NT2/D1 (cell line): ENCODE measurements around the gene USP17L28.
"Not testable (repeated sequence)": the region's sequence is repeated elsewhere in the genome, so short reads cannot be mapped to it uniquely, and the experiment has no call there.

ENCODE experiments used
- DNase-seq: peaks from one replicate; pipeline ENCODE4 v3.0.0-alpha.2; 2011; ENCODE audit warnings: low read depth, low spot score
- H3K27me3 ChIP-seq: 2 replicates; pipeline ENCODE4 v1.6.0; 2011; ENCODE audit warnings: mild to moderate bottlenecking; ENCODE audit not compliant: insufficient read length, insufficient read depth
- H3K36me3 ChIP-seq: 2 replicates; pipeline ENCODE4 v1.6.1; 2011; ENCODE audit warnings: mild to moderate bottlenecking, low read length, mixed read lengths; ENCODE audit not compliant: insufficient read depth, insufficient read length
- H3K4me1 ChIP-seq: 2 replicates; pipeline ENCODE4 v1.5.1; 2011; ENCODE audit not compliant: insufficient read depth, insufficient read length
- H3K4me3 ChIP-seq: 2 replicates; pipeline ENCODE4 v1.5.1; 2011; ENCODE audit warnings: low read depth; ENCODE audit not compliant: insufficient read length
- H3K9ac ChIP-seq: 2 replicates; pipeline ENCODE4 v1.6.0; 2011; ENCODE audit warnings: low read depth; ENCODE audit not compliant: insufficient read length
- H3K9me3 ChIP-seq: 2 replicates; pipeline ENCODE4 v1.5.1; 2011; ENCODE audit warnings: mild to moderate bottlenecking, low read length; ENCODE audit not compliant: insufficient read depth

USP17L28 gene, protein sequence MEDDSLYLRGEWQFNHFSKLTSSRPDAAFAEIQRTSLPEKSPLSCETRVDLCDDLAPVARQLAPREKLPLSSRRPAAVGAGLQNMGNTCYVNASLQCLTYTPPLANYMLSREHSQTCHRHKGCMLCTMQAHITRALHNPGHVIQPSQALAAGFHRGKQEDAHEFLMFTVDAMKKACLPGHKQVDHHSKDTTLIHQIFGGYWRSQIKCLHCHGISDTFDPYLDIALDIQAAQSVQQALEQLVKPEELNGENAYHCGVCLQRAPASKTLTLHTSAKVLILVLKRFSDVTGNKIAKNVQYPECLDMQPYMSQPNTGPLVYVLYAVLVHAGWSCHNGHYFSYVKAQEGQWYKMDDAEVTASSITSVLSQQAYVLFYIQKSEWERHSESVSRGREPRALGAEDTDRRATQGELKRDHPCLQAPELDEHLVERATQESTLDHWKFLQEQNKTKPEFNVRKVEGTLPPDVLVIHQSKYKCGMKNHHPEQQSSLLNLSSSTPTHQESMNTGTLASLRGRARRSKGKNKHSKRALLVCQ

GRCh38 chr4:9348593-9348992, at the start of gene USP17L28:
Gene USP17L28 (plus strand): TSS chr4:9348893. CDS start chr4:9348893, 0 bp downstream.
- H3K4me3 ChIP-seq, H3K36me3 ChIP-seq, H3K27me3 ChIP-seq, DNase-seq, H3K9me3 ChIP-seq, H3K4me1 ChIP-seq, H3K9ac ChIP-seq: not testable (repeated sequence)

GRCh38 chr4:9324191-9324590, 24.5 kb upstream of the USP17L28 start:
- not testable (repeated sequence) for H3K27me3 ChIP-seq, H3K4me1 ChIP-seq, H3K36me3 ChIP-seq, DNase-seq, H3K4me3 ChIP-seq, H3K9me3 ChIP-seq, H3K9ac ChIP-seq

DNA sequence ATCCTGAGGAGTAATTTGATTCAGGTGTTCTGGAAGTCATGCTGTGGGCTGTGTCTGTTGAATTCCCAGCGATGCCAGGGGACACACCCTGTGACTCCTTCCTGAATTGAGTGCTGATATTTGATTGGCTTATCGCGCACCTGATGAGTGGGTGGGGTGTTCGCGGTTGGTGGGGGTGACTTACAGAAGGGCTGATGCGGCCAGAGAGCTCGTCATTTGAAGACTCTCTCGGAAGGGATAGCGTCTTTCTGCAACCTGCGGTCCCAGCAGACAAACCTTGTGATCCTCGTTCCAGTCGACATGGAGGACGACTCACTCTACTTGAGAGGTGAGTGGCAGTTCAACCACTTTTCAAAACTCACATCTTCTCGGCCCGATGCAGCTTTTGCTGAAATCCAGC, 23.8 kb upstream of the USP17L28 start, which contains the start of gene USP17L24:
Gene USP17L24, plus strand, starts transcription at position 301 of the 400 bp plus-strand sequence. Its CDS starts 0 bp downstream, at position 301.
- not testable (repeated sequence) for H3K9ac ChIP-seq, H3K4me3 ChIP-seq, H3K4me1 ChIP-seq, H3K27me3 ChIP-seq, DNase-seq, H3K36me3 ChIP-seq, H3K9me3 ChIP-seq

DNA sequence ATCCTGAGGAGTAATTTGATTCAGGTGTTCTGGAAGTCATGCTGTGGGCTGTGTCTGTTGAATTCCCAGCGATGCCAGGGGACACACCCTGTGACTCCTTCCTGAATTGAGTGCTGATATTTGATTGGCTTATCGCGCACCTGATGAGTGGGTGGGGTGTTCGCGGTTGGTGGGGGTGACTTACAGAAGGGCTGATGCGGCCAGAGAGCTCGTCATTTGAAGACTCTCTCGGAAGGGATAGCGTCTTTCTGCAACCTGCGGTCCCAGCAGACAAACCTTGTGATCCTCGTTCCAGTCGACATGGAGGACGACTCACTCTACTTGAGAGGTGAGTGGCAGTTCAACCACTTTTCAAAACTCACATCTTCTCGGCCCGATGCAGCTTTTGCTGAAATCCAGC, 19.1 kb upstream of the USP17L28 start, which contains the start of gene USP17L25:
Gene USP17L25, plus strand, starts transcription at position 301 of the 400 bp plus-strand sequence. Its CDS starts 0 bp downstream, at position 301.
- H3K4me1 ChIP-seq, DNase-seq: not testable (repeated sequence)

DNA sequence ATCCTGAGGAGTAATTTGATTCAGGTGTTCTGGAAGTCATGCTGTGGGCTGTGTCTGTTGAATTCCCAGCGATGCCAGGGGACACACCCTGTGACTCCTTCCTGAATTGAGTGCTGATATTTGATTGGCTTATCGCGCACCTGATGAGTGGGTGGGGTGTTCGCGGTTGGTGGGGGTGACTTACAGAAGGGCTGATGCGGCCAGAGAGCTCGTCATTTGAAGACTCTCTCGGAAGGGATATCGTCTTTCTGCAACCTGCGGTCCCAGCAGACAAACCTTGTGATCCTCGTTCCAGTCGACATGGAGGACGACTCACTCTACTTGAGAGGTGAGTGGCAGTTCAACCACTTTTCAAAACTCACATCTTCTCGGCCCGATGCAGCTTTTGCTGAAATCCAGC, 14.3 kb upstream of the USP17L28 start, which contains the start of gene USP17L26:
Gene USP17L26, plus strand, starts transcription at position 301 of the 400 bp plus-strand sequence. Its CDS starts 0 bp downstream, at position 301.
- not testable (repeated sequence) for H3K9me3 ChIP-seq, H3K4me3 ChIP-seq, H3K4me1 ChIP-seq, H3K36me3 ChIP-seq, H3K9ac ChIP-seq, H3K27me3 ChIP-seq, DNase-seq

More for the DNA sequence above, 19.1 kb upstream of the USP17L28 start, which contains the start of gene USP17L25:
- not testable (repeated sequence) for H3K4me3 ChIP-seq, H3K9me3 ChIP-seq, H3K27me3 ChIP-seq, H3K36me3 ChIP-seq, H3K9ac ChIP-seq

GRCh38 chr4:9339103-9339502, 9.6 kb upstream of the USP17L28 start, which contains the start of gene USP17L5:
Gene USP17L5 (plus strand): TSS chr4:9339403. CDS start chr4:9339403, 0 bp downstream.
- H3K9ac ChIP-seq, DNase-seq: not testable (repeated sequence)

DNA sequence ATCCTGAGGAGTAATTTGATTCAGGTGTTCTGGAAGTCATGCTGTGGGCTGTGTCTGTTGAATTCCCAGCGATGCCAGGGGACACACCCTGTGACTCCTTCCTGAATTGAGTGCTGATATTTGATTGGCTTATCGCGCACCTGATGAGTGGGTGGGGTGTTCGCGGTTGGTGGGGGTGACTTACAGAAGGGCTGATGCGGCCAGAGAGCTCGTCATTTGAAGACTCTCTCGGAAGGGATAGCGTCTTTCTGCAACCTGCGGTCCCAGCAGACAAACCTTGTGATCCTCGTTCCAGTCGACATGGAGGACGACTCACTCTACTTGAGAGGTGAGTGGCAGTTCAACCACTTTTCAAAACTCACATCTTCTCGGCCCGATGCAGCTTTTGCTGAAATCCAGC, 4.8 kb upstream of the USP17L28 start, which contains the start of gene USP17L27:
Gene USP17L27, plus strand, starts transcription at position 301 of the 400 bp plus-strand sequence. Its CDS starts 0 bp downstream, at position 301.
- not testable (repeated sequence) for H3K9me3 ChIP-seq, H3K4me1 ChIP-seq, H3K4me3 ChIP-seq, H3K36me3 ChIP-seq, DNase-seq, H3K27me3 ChIP-seq, H3K9ac ChIP-seq

More at GRCh38 chr4:9339103-9339502, 9.6 kb upstream of the USP17L28 start, which contains the start of gene USP17L5:
- H3K4me3 ChIP-seq, H3K9me3 ChIP-seq, H3K27me3 ChIP-seq, H3K36me3 ChIP-seq, H3K4me1 ChIP-seq: not testable (repeated sequence)

DNA sequence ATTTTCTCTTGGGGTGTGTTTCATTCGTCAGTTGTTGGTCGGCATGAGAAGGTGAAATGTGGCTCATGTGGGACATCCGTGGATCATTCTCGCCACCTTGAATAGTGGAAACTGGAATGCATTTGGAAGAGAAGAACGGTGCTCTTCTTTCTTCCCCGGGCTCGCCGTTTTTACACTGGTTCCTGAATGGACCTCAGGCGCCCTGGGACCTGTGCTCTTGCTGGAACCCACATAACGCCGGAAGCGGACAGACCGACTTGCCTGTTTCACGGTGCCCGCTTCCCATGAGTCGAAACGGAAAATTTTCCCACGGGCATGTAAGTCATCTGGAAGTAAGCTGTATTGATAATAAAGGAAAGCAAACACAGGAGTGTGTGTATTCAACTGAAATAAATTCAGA, 2.2 kb downstream of the USP17L28 start:
- not testable (repeated sequence) for H3K9me3 ChIP-seq, H3K4me3 ChIP-seq, H3K36me3 ChIP-seq, H3K27me3 ChIP-seq, H3K9ac ChIP-seq, H3K4me1 ChIP-seq, DNase-seq

DNA sequence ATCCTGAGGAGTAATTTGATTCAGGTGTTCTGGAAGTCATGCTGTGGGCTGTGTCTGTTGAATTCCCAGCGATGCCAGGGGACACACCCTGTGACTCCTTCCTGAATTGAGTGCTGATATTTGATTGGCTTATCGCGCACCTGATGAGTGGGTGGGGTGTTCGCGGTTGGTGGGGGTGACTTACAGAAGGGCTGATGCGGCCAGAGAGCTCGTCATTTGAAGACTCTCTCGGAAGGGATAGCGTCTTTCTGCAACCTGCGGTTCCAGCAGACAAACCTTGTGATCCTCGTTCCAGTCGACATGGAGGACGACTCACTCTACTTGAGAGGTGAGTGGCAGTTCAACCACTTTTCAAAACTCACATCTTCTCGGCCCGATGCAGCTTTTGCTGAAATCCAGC, 4.6 kb downstream of the USP17L28 start, which contains the start of gene USP17L29:
Gene USP17L29, plus strand, starts transcription at position 301 of the 400 bp plus-strand sequence. Its CDS starts 0 bp downstream, at position 301.
- H3K27me3 ChIP-seq, DNase-seq, H3K36me3 ChIP-seq, H3K4me1 ChIP-seq, H3K9ac ChIP-seq, H3K4me3 ChIP-seq, H3K9me3 ChIP-seq: not testable (repeated sequence)

GRCh38 chr4:9362829-9363228, 14.1 kb downstream of the USP17L28 start, which contains the start of gene USP17L30:
Gene USP17L30 (plus strand): TSS chr4:9363129. CDS start chr4:9363129, 0 bp downstream.
- H3K36me3 ChIP-seq, DNase-seq, H3K4me3 ChIP-seq, H3K9me3 ChIP-seq, H3K9ac ChIP-seq, H3K4me1 ChIP-seq, H3K27me3 ChIP-seq: not testable (repeated sequence)

DNA sequence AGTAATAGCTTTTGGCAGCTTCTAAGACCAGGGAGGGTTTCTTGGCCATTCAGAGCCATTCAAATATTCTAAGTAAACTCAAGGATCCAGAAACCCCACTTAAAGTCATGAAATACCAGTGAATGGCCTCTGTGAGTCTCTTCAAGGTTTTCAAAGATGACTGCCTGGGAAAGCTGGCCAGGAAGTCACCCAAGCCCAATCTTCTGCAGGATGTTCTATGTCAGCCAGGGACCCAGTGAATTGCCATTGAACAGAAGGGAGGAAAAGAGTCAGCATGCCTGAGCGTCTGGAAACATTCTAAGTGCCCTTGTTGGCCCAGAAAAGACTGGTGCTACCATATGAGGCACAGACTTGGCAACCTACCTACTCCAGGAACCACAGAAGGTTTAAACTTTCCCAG, 31.2 kb downstream of the USP17L28 start:
- H3K4me3 ChIP-seq, H3K27me3 ChIP-seq, H3K9ac ChIP-seq, H3K4me1 ChIP-seq, H3K9me3 ChIP-seq, H3K36me3 ChIP-seq, DNase-seq: not testable (repeated sequence)
